OCI-LY7 (cell line): ENCODE data around the gene NCOA3.
"Not testable (repeated sequence)": the region's sequence is repeated elsewhere in the genome, so short reads cannot be mapped to it uniquely, and the experiment has no call there.

Experiments
- CTCF ChIP-seq: fragments of 200-600 bp; sonication (generic); conservative IDR thresholded peaks from 2 replicates; pipeline ENCODE4 v1.5.1; 2014; ENCODE audit warnings: mild to moderate bottlenecking, antibody characterized with exemption, low read length, moderate library complexity, mixed read lengths
- EZH2phosphoT487 ChIP-seq: fragments of 200-600 bp; sonication (generic); IDR thresholded peaks from 2 replicates; pipeline ENCODE4 v1.6.1; 2018; ENCODE audit warnings: low read depth, borderline replicate concordance, mild to moderate bottlenecking, mixed run types, antibody characterized with exemption, low read length, moderate library complexity, mixed read lengths

- TF ChIP-seq CTCF, EZH2phosphoT487: not testable (repeated sequence)
Observed at GRCh38 chr20:47595138-47595537, 93.5 kb downstream of the NCOA3 start.
